ENCODE data around the gene MBNL1.

GRCh38 chr3:152458376-152459117 is 189.8 kb downstream of the MBNL1 start:
- TF ChIP-seq POLR2A (IDR thresholded peaks at IDR 0.05): no peak
- no peak for TF ChIP-seq CTCF (IDR thresholded peaks at IDR 0.05)

All from testis (tissue), 2 donors.